ENCODE results near the gene CAMSAP1. TPM values are rescaled to one million over a fixed set of nuclear protein-coding genes. Genes with fewer than 3 reads are reported as not detected.

The CAMSAP1 gene
- polyA plus RNA-seq, 4 donors = 1.6 to 6.7 (median 3.2) TPM

DNA sequence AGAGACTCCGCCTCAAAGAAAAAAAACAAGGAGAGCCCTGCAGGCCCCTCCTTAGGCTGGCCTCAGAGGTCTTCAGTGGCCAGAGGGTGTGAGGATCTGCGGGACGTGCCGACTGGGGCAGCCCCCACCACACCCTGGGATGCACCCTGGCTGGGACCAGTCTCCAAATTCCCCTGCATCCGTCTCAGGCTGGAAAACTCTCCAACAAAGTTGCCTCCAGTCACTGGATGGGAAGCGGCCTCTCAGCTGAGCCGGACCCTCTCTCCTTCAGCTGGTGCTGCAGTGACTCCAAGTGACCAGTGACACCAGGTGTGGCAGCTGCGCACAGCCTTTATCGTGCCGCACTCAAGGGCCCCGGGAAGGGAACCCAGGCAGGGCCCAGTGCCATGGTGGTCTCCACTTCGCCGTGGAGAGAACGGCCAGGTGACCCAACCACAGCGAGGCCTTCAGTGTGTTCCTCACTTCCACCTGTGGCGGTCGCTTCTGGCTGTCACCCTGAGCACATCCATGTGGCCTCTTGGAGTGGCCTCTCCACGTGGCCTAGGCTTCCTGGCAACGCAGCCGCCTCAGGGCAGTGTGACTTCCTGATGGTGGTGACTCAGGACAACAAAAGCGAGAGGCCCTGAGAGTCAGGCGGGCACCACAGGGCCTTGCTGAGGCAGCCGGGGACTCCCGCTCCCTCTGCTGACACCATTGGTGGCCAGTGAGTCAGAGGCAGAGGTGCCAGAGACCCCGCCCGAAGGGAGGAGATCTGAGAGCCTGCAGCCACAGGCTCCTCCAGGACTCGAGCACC, 19.3 kb upstream of the CAMSAP1 start:
- Histone ChIP-seq H3K9me3 (ENCODE audit: control insufficient read depth in 2 of 2, insufficient read depth in 1 of 2, low read depth in 1 of 2, low read length in 1 of 2) (no peaks in the 10 kb centered on the region), H3K27ac (ENCODE audit: low read depth in 1 of 3, low read length in 2 of 3) (no peak overlapping the region), H3K4me1 (ENCODE audit: control insufficient read depth in 3 of 3, insufficient read depth in 2 of 3, low read depth in 1 of 3, low read length in 2 of 3) (no peaks in the 10 kb centered on the region), H3K36me3 (ENCODE audit: control insufficient read depth in 3 of 3, insufficient read depth in 2 of 3, low read depth in 1 of 3, low read length in 3 of 3) (peaks cover 2 to 33% (median 8%) of the 10 kb centered on the region in 3 donors), H3K4me3 (ENCODE audit: low read depth in 1 of 3, low read length in 3 of 3) (no peak overlapping the region), H3K27me3 (ENCODE audit: control insufficient read depth in 3 of 3, insufficient read depth in 3 of 3, low read length in 3 of 3) (no peaks in the 10 kb centered on the region)
- DNase-seq (no peak), FAIRE-seq (no peak)
- WGBS, 3 donors = 76 to 80% (median 79%) methylated on average over 27 of the region's 27 CpGs

DNA sequence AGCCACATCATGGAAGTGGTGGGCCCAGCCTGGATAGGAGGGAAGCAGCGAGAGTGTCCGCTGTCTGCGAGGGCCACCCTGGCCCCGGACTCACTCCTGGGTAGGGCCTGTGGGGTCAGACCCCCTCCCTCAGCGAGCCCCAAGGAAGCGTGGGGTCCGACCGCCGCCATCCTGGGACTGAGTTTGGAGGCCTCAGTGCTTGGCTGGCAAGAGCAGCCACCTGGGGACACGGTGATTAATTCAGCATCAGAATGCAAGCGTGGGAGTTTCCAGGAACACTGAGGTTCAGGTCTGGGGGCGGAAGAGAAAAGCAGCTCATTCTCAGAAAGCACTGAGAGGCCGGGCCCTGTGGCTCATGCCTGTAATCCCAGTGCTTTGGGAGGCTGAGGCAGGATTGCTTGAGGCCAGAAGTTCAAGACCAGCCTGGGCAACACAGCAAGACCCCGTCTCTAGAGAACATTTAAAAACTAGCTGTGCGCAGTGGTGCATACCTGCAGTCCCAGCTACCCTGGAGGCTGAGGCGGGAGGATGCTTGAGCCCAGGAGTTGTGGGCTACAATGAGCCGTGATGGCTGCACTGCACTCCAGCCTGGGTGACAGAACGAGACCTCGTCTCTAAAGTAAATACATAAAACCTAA, 18.3 kb upstream of the CAMSAP1 start:
- H3K27me3 ChIP-seq (ENCODE audit: control insufficient read depth in 3 of 3, insufficient read depth in 3 of 3, low read length in 3 of 3) = no peaks in the 10 kb centered on the region
- no peaks in the 10 kb centered on the region for H3K9me3 ChIP-seq (ENCODE audit: control insufficient read depth in 2 of 2, insufficient read depth in 1 of 2, low read depth in 1 of 2, low read length in 1 of 2)
- no peaks in the 10 kb centered on the region for H3K4me1 ChIP-seq (ENCODE audit: control insufficient read depth in 3 of 3, insufficient read depth in 2 of 3, low read depth in 1 of 3, low read length in 2 of 3)
- peaks cover 0 to 24% (median 8%) of the 10 kb centered on the region in 3 donors for H3K36me3 ChIP-seq (ENCODE audit: control insufficient read depth in 3 of 3, insufficient read depth in 2 of 3, low read depth in 1 of 3, low read length in 3 of 3)
- no peak overlapping the region for H3K27ac ChIP-seq (ENCODE audit: low read depth in 1 of 3, low read length in 2 of 3)
- 87 to 94% (median 88%) methylated on average over 19 of the region's 19 CpGs for WGBS, 3 donors
- DNase-seq = no peak
- no peak for FAIRE-seq
- no peak overlapping the region for H3K4me3 ChIP-seq (ENCODE audit: low read depth in 1 of 3, low read length in 3 of 3)

DNA sequence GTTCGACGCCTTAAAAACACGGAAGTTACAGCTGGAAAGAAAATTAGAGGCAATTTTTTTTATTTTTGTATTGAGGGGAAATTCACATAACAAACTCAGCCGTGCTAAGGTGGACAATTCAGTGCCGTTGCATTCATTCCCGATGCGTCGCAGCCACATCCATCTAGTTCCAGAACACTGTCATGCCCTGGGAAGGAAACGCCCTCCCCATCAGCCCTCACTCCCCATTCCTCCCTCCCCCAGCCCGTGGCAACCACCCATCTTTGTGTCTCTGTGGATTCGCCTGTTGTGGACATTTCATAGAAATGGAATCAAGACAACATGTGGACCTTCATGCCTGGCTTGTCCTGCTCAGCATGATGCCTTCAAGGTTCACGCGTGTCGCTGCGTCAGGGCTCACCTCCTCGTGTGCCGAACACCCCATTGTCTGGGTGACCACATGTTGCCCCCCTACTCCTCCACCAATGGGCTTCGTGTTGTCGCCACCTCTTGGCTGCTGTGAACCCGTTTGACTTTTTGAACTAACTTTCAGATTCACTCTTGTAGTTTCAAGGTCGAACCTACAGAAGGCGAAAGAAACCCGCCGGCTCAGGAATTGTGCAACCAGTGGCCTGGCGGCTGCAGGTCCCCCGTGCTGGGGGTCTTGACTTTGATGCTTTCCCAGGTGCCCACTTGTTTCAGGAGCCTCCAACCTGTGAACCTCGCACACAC, 17.4 kb upstream of the CAMSAP1 start:
- no peak for FAIRE-seq
- Histone ChIP-seq H3K27me3 (ENCODE audit: control insufficient read depth in 3 of 3, insufficient read depth in 3 of 3, low read length in 3 of 3) (no peaks in the 10 kb centered on the region), H3K36me3 (ENCODE audit: control insufficient read depth in 3 of 3, insufficient read depth in 2 of 3, low read depth in 1 of 3, low read length in 3 of 3) (peaks cover 0 to 16% (median 2%) of the 10 kb centered on the region in 3 donors), H3K4me1 (ENCODE audit: control insufficient read depth in 3 of 3, insufficient read depth in 2 of 3, low read depth in 1 of 3, low read length in 2 of 3) (no peaks in the 10 kb centered on the region), H3K27ac (ENCODE audit: low read depth in 1 of 3, low read length in 2 of 3) (no peak overlapping the region), H3K4me3 (ENCODE audit: low read depth in 1 of 3, low read length in 3 of 3) (no peak overlapping the region), H3K9me3 (ENCODE audit: control insufficient read depth in 2 of 2, insufficient read depth in 1 of 2, low read depth in 1 of 2, low read length in 1 of 2) (peaks cover 0 to 7% of the 10 kb centered on the region in 2 donors)
- 81 to 92% (median 86%) methylated on average over 27 of the region's 27 CpGs for WGBS, 3 donors
- DNase-seq = no peak

DNA sequence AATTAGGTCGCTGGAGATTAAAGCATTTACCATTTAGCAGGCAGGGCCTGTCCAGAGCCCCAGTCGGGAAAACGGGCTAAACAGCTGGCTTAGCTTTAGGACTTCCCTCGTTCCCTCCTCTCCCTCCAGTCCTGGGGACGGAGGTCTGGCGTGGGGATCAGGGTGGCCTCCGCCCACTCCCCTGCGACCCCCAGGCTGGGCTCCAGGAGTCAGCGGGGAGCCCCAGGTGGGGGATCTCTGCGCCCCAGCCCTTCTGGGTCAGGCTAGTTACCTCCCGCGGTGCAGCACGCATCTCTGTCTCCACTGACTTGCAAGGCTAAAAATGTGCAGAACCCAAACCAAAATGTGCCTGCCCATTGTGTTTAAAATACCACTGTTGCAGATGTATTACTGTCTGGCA, 16.2 kb upstream of the CAMSAP1 start:
- H3K27ac ChIP-seq (ENCODE audit: low read depth in 1 of 3, low read length in 2 of 3) = no peak overlapping the region
- 91 to 95% (median 94%) methylated on average over 13 of the region's 13 CpGs for WGBS, 3 donors
- H3K36me3 ChIP-seq (ENCODE audit: control insufficient read depth in 3 of 3, insufficient read depth in 2 of 3, low read depth in 1 of 3, low read length in 3 of 3) = peaks cover 0 to 11% (median 2%) of the 10 kb centered on the region in 3 donors
- DNase-seq (no peak), FAIRE-seq (no peak)
- no peak overlapping the region for H3K4me3 ChIP-seq (ENCODE audit: low read depth in 1 of 3, low read length in 3 of 3)
- no peaks in the 10 kb centered on the region for H3K4me1 ChIP-seq (ENCODE audit: control insufficient read depth in 3 of 3, insufficient read depth in 2 of 3, low read depth in 1 of 3, low read length in 2 of 3)
- no peaks in the 10 kb centered on the region for H3K27me3 ChIP-seq (ENCODE audit: control insufficient read depth in 3 of 3, insufficient read depth in 3 of 3, low read length in 3 of 3)
- peaks cover 0 to 19% of the 10 kb centered on the region in 2 donors for H3K9me3 ChIP-seq (ENCODE audit: control insufficient read depth in 2 of 2, insufficient read depth in 1 of 2, low read depth in 1 of 2, low read length in 1 of 2)

DNA sequence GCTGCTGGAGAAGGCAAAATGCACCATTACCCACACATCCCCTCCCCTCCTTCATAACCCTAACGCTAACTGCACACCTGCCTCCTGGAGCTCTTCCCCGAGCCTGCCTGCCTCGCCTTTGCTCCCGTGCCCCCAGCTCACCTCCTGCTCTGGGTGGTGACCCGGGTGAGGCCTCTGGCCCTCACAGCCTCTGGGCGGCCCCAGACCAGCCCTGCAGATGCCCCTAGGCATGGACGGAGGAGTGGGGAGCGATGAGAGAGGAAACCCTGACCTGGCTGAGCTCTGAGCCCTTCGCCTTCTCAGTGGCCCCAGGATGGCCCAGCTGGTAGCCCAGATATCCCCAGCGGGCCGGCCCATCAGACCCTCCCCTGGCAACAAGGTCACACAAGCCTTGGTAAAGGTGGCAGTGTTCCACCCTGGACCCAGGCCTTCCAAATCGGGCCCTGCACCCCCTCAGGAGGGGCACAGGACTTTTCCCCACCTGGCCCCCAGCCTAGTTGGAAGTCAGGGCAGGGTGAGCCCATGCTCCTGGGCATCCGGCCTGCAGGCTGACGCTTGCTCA, 14.5 kb upstream of the CAMSAP1 start:
- no peak for FAIRE-seq

DNA sequence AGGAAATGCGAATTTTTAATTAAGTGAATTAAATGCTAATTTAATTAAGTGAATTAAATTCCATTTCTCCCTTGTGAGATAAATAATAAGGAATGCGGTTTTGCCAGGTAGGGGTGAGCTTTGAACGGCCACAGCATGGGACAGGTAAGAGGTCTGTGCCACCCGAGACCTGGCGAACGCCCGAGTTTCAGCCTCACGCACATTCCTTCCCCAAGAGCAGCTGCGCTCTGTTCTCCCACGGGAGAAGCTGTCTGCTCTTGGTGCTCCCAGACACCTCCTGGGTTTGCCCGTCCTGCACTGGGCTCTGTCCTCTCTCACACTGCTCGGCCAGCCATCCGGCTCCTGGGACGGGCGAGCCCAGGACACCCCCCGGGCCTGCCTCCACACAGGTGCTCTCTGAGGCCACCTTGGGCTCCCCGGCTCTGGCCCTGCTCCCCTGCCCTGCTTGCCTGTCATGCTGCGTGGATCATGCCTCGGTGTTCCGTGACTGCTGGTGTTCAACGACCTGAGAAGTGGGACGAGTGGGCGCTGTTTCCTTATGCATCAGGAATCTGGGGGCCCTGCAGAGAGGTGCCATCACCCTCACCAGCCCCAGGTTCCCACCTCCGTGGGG, 13.7 kb upstream of the CAMSAP1 start:
- FAIRE-seq = no peak
- Histone ChIP-seq H3K9me3 (ENCODE audit: control insufficient read depth in 2 of 2, insufficient read depth in 1 of 2, low read depth in 1 of 2, low read length in 1 of 2) (peaks cover 0 to 38% of the 10 kb centered on the region in 2 donors), H3K4me3 (ENCODE audit: low read depth in 1 of 3, low read length in 3 of 3) (no peak overlapping the region), H3K36me3 (ENCODE audit: control insufficient read depth in 3 of 3, insufficient read depth in 2 of 3, low read depth in 1 of 3, low read length in 3 of 3) (peaks cover 0 to 9% (median 4%) of the 10 kb centered on the region in 3 donors), H3K27ac (ENCODE audit: low read depth in 1 of 3, low read length in 2 of 3) (no peak overlapping the region), H3K4me1 (ENCODE audit: control insufficient read depth in 3 of 3, insufficient read depth in 2 of 3, low read depth in 1 of 3, low read length in 2 of 3) (no peaks in the 10 kb centered on the region), H3K27me3 (ENCODE audit: control insufficient read depth in 3 of 3, insufficient read depth in 3 of 3, low read length in 3 of 3) (no peaks in the 10 kb centered on the region)
- DNase-seq = no peak
- WGBS, 3 donors = 78 to 83% (median 81%) methylated on average over 23 to 24 of the region's 24 CpGs

More for the DNA sequence above, 14.5 kb upstream of the CAMSAP1 start:
- Histone ChIP-seq H3K4me3 (ENCODE audit: low read depth in 1 of 3, low read length in 3 of 3) (no peak overlapping the region), H3K27ac (ENCODE audit: low read depth in 1 of 3, low read length in 2 of 3) (no peak overlapping the region), H3K4me1 (ENCODE audit: control insufficient read depth in 3 of 3, insufficient read depth in 2 of 3, low read depth in 1 of 3, low read length in 2 of 3) (no peaks in the 10 kb centered on the region), H3K9me3 (ENCODE audit: control insufficient read depth in 2 of 2, insufficient read depth in 1 of 2, low read depth in 1 of 2, low read length in 1 of 2) (peaks cover 0 to 35% of the 10 kb centered on the region in 2 donors), H3K36me3 (ENCODE audit: control insufficient read depth in 3 of 3, insufficient read depth in 2 of 3, low read depth in 1 of 3, low read length in 3 of 3) (peaks cover 0 to 9% (median 2%) of the 10 kb centered on the region in 3 donors), H3K27me3 (ENCODE audit: control insufficient read depth in 3 of 3, insufficient read depth in 3 of 3, low read length in 3 of 3) (no peaks in the 10 kb centered on the region)
- no peak for DNase-seq
- WGBS, 3 donors = 59 to 85% (median 68%) methylated on average over 12 to 14 of the region's 14 CpGs

DNA sequence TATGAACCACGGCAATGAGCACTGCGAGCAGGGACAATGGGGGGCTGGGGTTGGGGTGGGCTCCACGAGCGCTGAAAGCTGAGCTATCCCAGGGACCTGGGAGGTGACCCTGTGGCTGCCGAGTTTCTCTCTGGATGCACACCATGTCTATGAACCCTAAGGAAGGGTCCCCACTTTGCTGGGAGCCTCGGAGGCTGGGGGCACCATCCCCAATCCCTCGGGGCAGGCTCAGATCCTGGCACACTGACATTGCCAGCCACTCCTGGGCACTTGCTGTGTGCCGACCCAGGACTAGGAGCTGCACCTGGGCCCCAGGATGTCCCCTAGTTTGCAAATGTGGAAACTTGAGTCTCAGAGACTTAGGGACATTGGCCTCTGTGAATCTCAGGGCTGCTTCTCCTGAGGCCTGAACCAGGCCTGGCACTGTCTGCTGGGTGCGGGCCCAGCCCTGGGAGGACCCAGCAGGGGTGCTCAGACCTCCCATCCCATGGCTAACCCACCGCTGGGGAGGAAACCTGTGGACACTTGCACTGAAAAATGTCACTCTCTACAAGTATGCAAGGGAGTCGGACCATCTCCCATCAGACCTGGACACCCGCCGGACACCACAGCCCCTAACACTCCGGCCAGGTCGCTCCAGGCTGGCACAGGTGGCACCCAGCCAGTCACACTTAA, 13.0 kb upstream of the CAMSAP1 start:
- no peaks in the 10 kb centered on the region for H3K27me3 ChIP-seq (ENCODE audit: control insufficient read depth in 3 of 3, insufficient read depth in 3 of 3, low read length in 3 of 3)
- H3K27ac ChIP-seq (ENCODE audit: low read depth in 1 of 3, low read length in 2 of 3) = no peak overlapping the region
- no peak overlapping the region for H3K4me3 ChIP-seq (ENCODE audit: low read depth in 1 of 3, low read length in 3 of 3)
- 87 to 93% (median 91%) methylated on average over 14 to 15 of the region's 15 CpGs for WGBS, 3 donors
- H3K4me1 ChIP-seq (ENCODE audit: control insufficient read depth in 3 of 3, insufficient read depth in 2 of 3, low read depth in 1 of 3, low read length in 2 of 3) = no peaks in the 10 kb centered on the region
- H3K36me3 ChIP-seq (ENCODE audit: control insufficient read depth in 3 of 3, insufficient read depth in 2 of 3, low read depth in 1 of 3, low read length in 3 of 3) = peaks cover 2 to 10% (median 9%) of the 10 kb centered on the region in 3 donors
- H3K9me3 ChIP-seq (ENCODE audit: control insufficient read depth in 2 of 2, insufficient read depth in 1 of 2, low read depth in 1 of 2, low read length in 1 of 2) = peaks cover 0 to 40% of the 10 kb centered on the region in 2 donors
- FAIRE-seq (no peak), DNase-seq (no peak)
